Neural cell (in vitro differentiated cells): Measurements from ENCODE around the gene GAL. TPM values are rescaled to one million over a fixed set of nuclear protein-coding genes. Genes with fewer than 3 reads are reported as not detected.

Experiments used
- H2AFZ ChIP-seq: fragments of 200-600, 300-800 bp; sonication (generic), shearing (Covaris generic); 2 replicates; pipeline ENCODE4 v1.6.0; 2014; ENCODE audit warnings: low read depth, mild to moderate bottlenecking, antibody characterized with exemption, low read length, moderate library complexity
- H3F3A ChIP-seq: fragments of 200-600 bp; shearing (Covaris generic); 2 replicates; pipeline ENCODE4 v1.6.1; 2016; ENCODE audit warnings: mild to moderate bottlenecking, moderate library complexity, mixed read lengths, antibody characterized with exemption, low read length; ENCODE audit not compliant: insufficient read depth, poor library complexity, severe bottlenecking
- H3K27ac ChIP-seq: fragments of 200-600, 300-800 bp; sonication (generic), shearing (Covaris generic); 2 replicates; pipeline ENCODE4 v1.5.1; 2014; ENCODE audit warnings: mild to moderate bottlenecking, low read length, moderate library complexity
- H3K27me3 ChIP-seq: fragments of 300-800, 200-600 bp; sonication (generic), shearing (Covaris generic); 2 replicates; pipeline ENCODE4 v1.6.0; 2014; ENCODE audit warnings: mild to moderate bottlenecking, low read depth, low read length, moderate library complexity; ENCODE audit not compliant: insufficient read depth
- H3K36me3 ChIP-seq: fragments of 300-800, 200-600 bp; sonication (generic), shearing (Covaris generic); 2 replicates; pipeline ENCODE4 v1.5.1; 2014; ENCODE audit warnings: mild to moderate bottlenecking, antibody characterized with exemption, low read length, moderate library complexity; ENCODE audit not compliant: insufficient read depth
- H3K4me2 ChIP-seq: fragments of 300-800, 200-600 bp; sonication (generic), shearing (Covaris generic); 2 replicates; pipeline ENCODE4 v1.6.0; 2014; ENCODE audit warnings: mild to moderate bottlenecking, low read length
- H3K4me3 ChIP-seq: fragments of 300-800, 200-600 bp; sonication (generic), shearing (Covaris generic); 2 replicates; pipeline ENCODE4 v1.5.1; 2014; ENCODE audit warnings: mild to moderate bottlenecking, low read length, moderate library complexity
- H3K79me2 ChIP-seq: fragments of 200-600 bp; shearing (Covaris generic); replicated peaks from 2 replicates; pipeline ENCODE4 v1.6.0; 2014; ENCODE audit warnings: mild to moderate bottlenecking, low read length, moderate library complexity; ENCODE audit not compliant: insufficient read depth
- H3K9ac ChIP-seq: fragments of 300-800, 200-600 bp; sonication (generic), shearing (Covaris generic); 2 replicates; pipeline ENCODE4 v1.6.1; 2016; ENCODE audit warnings: mild to moderate bottlenecking, low read length, mixed read lengths
- H3K9me2 ChIP-seq: fragments of 200-600 bp; shearing (Covaris generic); 2 replicates; pipeline ENCODE4 v1.6.1; 2016; ENCODE audit warnings: mild to moderate bottlenecking, low read length, mixed read lengths; ENCODE audit not compliant: insufficient read depth
- H3K9me3 ChIP-seq: fragments of 200-600, 300-800 bp; sonication (generic), shearing (Covaris generic); 2 replicates; pipeline ENCODE4 v1.6.1; 2016; ENCODE audit warnings: mild to moderate bottlenecking, mixed run types, low read length, moderate library complexity, mixed read lengths
- H4K20me1 ChIP-seq: fragments of 200-600 bp; shearing (Covaris generic); 2 replicates; pipeline ENCODE4 v1.6.1; 2016; ENCODE audit warnings: mild to moderate bottlenecking, mixed run types; ENCODE audit not compliant: insufficient read depth
- EP300 ChIP-seq: fragments of 450-650 bp; conservative IDR thresholded peaks from 2 replicates; pipeline ENCODE4 v1.6.1; 2014; ENCODE audit warnings: antibody characterized with exemption, mild to moderate bottlenecking, moderate library complexity; ENCODE audit not compliant: poor library complexity, severe bottlenecking
- EZH2 ChIP-seq: fragments of 200-600, 300-800 bp; shearing (Covaris generic), sonication (generic); IDR thresholded peaks from 2 replicates; pipeline ENCODE4 v1.6.1; 2014; ENCODE audit warnings: antibody characterized with exemption, low read length, borderline replicate concordance, mild to moderate bottlenecking; ENCODE audit not compliant: insufficient read depth, poor library complexity, severe bottlenecking
- MXI1 ChIP-seq: fragments of 450-650 bp; conservative IDR thresholded peaks from 2 replicates; pipeline ENCODE4 v1.6.1; 2014; ENCODE audit warnings: antibody characterized with exemption, mild to moderate bottlenecking; ENCODE audit not compliant: poor library complexity, severe bottlenecking
- POLR2AphosphoS5 ChIP-seq: IDR thresholded peaks from 2 replicates; pipeline ENCODE4 v1.6.1; 2012
- RAD21 ChIP-seq: fragments of 450-650 bp; conservative IDR thresholded peaks from 2 replicates; pipeline ENCODE4 v1.6.1; 2014; ENCODE audit warnings: antibody characterized with exemption, mild to moderate bottlenecking, moderate library complexity
- SMC3 ChIP-seq: fragments of 450-650 bp; conservative IDR thresholded peaks from 2 replicates; pipeline ENCODE4 v1.6.1; 2014; ENCODE audit warnings: antibody characterized with exemption, mild to moderate bottlenecking, moderate library complexity; ENCODE audit not compliant: poor library complexity
- TAF1 ChIP-seq: IDR thresholded peaks from 2 replicates; pipeline ENCODE4 v1.6.1; 2012; ENCODE audit warnings: low read depth
- polyA plus RNA-seq: library from polyadenylated mRNA; depleted of rRNA; stranded (reverse); fragments of >200 nt; gene quantifications from 2 replicates; pipeline ENCODE4 v1.2.3, GENCODE V29; 2014
- TF ChIP-seq, protein P1 (sequence below): IDR thresholded peaks from 2 replicates; pipeline ENCODE4 v1.6.1; 2012; ENCODE audit warnings: borderline replicate concordance
- TF ChIP-seq, protein P2 (sequence below): fragments of 450-650 bp; IDR thresholded peaks from 2 replicates; pipeline ENCODE4 v1.5.1; 2014; ENCODE audit warnings: antibody characterized with exemption, mild to moderate bottlenecking, moderate library complexity; ENCODE audit not compliant: poor library complexity, severe bottlenecking

The GAL gene
- polyA plus RNA-seq, 1 donor from 2014 or later = 2.1 TPM

DNA sequence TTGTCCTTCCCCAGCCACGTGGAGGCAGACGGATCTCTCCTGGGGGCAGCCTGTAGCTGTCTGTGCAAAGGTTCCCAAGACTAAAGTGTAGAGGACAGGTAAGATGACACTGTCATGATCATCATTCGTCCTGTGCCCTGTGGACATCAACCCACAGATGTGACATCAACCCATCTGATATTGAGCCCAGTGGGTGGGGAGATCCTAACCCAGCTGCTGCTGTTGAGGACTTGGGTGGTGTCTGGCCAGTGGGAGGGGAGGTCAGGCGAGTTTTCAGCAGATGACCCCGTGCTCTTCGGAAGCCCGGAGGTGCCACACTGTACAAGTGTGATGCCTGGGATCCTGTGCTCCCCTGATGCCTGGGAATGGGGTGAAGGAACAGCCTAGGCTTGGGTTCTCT lies 1.2 kb upstream of the GAL start:
- peaks cover 52% of the 10 kb centered on the region for H3K27me3 ChIP-seq
- no peak overlapping the region for H3K27ac ChIP-seq
- H3K4me2 ChIP-seq = no peak overlapping the region
- no peaks in the 10 kb centered on the region for H3F3A ChIP-seq
- H3K36me3 ChIP-seq = no peaks in the 10 kb centered on the region
- no peaks in the 10 kb centered on the region for H3K9me3 ChIP-seq
- H3K9ac ChIP-seq = no peak overlapping the region
- no peak overlapping the region for H3K4me3 ChIP-seq
- no peaks in the 10 kb centered on the region for H3K9me2 ChIP-seq
- TF ChIP-seq RAD21 = no peak
- TF ChIP-seq EP300 = no peak
- TF ChIP-seq TAF1 = no peak
- no peak for TF ChIP-seq POLR2AphosphoS5
- TF ChIP-seq MXI1 = no peak
- no peaks in the 10 kb centered on the region for H4K20me1 ChIP-seq
- H2AFZ ChIP-seq = no peak overlapping the region
- H3K79me2 ChIP-seq = no peaks in the 10 kb centered on the region

DNA sequence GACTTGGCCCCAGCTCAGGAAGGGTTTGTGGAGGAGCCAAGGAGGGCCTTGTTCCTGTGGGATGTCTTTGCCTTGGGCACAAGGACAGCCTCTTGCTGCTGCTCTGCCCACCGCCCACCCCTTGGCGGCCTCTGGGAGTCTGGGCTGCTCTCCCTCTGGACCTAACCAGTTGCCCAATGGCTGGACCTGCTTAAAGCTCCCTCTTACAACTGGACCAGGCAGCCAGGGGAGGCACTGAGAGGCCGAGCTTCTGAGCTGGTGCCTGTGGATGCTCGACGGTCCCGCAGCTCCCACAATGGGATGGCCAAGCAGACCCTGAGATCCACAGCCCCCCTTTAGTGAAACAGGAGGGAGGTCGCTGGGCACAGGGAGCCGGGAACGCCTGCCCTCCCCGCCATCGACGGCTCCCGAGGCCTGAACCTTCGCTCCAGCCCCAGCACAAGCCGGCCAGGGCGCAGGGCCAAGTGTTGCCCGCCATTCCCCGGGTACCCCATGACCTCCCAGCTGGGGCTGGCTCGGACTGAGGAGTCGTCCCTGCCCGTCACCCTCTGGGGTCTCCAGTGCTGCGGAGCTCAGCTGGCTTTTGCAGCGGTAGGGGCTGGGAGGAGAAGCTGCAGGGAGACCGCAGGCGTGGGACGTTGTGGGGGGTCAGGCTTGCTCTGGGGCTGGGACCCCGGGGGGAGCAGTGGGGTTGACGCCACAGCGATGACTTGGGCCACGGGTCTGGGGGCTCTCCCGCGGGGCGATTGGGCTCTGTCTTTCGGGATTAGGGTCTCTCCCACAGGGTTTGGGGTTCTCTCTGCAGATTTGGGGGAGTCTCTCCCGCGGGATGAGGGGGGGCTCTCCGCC lies 584 bp upstream of the GAL start:
- Histone ChIP-seq H3K4me2 (no peak overlapping the region), H3K36me3 (no peaks in the 10 kb centered on the region), H3F3A (no peaks in the 10 kb centered on the region), H3K4me3 (peak overlapping the region; percentile 52), H3K9me2 (no peaks in the 10 kb centered on the region), H3K79me2 (no peaks in the 10 kb centered on the region), H3K27ac (no peak overlapping the region), H3K9ac (no peak overlapping the region), H2AFZ (no peak overlapping the region), H4K20me1 (no peaks in the 10 kb centered on the region), H3K9me3 (no peaks in the 10 kb centered on the region), H3K27me3 (peaks cover 52% of the 10 kb centered on the region)
- TF ChIP-seq, protein P1, sequence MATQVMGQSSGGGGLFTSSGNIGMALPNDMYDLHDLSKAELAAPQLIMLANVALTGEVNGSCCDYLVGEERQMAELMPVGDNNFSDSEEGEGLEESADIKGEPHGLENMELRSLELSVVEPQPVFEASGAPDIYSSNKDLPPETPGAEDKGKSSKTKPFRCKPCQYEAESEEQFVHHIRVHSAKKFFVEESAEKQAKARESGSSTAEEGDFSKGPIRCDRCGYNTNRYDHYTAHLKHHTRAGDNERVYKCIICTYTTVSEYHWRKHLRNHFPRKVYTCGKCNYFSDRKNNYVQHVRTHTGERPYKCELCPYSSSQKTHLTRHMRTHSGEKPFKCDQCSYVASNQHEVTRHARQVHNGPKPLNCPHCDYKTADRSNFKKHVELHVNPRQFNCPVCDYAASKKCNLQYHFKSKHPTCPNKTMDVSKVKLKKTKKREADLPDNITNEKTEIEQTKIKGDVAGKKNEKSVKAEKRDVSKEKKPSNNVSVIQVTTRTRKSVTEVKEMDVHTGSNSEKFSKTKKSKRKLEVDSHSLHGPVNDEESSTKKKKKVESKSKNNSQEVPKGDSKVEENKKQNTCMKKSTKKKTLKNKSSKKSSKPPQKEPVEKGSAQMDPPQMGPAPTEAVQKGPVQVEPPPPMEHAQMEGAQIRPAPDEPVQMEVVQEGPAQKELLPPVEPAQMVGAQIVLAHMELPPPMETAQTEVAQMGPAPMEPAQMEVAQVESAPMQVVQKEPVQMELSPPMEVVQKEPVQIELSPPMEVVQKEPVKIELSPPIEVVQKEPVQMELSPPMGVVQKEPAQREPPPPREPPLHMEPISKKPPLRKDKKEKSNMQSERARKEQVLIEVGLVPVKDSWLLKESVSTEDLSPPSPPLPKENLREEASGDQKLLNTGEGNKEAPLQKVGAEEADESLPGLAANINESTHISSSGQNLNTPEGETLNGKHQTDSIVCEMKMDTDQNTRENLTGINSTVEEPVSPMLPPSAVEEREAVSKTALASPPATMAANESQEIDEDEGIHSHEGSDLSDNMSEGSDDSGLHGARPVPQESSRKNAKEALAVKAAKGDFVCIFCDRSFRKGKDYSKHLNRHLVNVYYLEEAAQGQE = no peak
- no peak for TF ChIP-seq RAD21
- TF ChIP-seq, protein P2, sequence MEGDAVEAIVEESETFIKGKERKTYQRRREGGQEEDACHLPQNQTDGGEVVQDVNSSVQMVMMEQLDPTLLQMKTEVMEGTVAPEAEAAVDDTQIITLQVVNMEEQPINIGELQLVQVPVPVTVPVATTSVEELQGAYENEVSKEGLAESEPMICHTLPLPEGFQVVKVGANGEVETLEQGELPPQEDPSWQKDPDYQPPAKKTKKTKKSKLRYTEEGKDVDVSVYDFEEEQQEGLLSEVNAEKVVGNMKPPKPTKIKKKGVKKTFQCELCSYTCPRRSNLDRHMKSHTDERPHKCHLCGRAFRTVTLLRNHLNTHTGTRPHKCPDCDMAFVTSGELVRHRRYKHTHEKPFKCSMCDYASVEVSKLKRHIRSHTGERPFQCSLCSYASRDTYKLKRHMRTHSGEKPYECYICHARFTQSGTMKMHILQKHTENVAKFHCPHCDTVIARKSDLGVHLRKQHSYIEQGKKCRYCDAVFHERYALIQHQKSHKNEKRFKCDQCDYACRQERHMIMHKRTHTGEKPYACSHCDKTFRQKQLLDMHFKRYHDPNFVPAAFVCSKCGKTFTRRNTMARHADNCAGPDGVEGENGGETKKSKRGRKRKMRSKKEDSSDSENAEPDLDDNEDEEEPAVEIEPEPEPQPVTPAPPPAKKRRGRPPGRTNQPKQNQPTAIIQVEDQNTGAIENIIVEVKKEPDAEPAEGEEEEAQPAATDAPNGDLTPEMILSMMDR = no peak
- no peak for TF ChIP-seq EZH2
- TF ChIP-seq TAF1 = no peak
- TF ChIP-seq MXI1 = no peak
- TF ChIP-seq POLR2AphosphoS5 = no peak
- TF ChIP-seq SMC3 = no peak
- TF ChIP-seq EP300 = no peak
